IPS-NIHi11 (cell line): Measurements from ENCODE around the gene CCSER1.
"Not testable (repeated sequence)": the region's sequence is repeated elsewhere in the genome, so short reads cannot be mapped to it uniquely, and the experiment has no call there.

ENCODE experiments used
- DNase-seq: peaks from one replicate; pipeline ENCODE4 v3.0.0; 2012; ENCODE audit warnings: mixed read lengths, low spot score

Gene CCSER1

DNA sequence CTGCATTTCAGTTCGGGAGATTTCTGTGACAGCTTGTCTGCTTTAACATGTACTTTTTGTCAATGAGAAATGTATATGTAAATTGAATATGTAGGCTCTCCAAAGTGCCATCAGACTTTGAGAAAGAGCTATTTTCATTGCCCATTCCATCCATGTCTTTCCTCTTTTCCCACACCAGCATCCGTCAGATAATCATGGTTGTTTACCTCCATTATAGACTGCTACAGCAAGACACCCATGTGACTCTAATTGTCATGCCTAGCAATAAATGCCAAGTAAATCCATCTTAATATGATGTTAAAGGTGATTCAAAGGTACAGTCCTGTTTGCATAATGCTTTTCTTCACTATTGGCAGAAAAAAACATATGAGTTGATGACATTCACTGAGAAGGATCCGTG, 1157.3 kb downstream of the CCSER1 start:
- no peak for DNase-seq

DNA sequence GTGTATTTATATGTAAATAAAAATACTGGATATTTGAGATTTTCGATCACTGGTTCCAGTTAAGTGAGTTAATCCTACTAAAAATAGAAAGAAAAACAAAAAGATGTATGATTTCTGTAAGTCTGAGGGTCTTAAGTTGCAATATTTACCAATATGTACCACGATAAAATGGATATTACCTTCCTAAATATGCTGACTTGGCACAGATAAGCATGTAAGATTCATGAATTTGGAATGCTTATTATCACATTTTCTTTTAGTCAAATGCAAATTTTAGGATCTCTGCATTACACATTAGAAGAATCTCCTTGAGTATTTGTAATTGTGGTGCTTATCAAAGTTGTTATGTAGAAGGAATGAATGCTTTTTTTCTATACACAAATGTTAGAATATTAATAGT, 1158.3 kb downstream of the CCSER1 start:
- DNase-seq, result no peak

- no peak for DNase-seq
These were observed 1161.6 kb downstream of the CCSER1 start for GRCh38 chr4:91288702-91289311.

DNA sequence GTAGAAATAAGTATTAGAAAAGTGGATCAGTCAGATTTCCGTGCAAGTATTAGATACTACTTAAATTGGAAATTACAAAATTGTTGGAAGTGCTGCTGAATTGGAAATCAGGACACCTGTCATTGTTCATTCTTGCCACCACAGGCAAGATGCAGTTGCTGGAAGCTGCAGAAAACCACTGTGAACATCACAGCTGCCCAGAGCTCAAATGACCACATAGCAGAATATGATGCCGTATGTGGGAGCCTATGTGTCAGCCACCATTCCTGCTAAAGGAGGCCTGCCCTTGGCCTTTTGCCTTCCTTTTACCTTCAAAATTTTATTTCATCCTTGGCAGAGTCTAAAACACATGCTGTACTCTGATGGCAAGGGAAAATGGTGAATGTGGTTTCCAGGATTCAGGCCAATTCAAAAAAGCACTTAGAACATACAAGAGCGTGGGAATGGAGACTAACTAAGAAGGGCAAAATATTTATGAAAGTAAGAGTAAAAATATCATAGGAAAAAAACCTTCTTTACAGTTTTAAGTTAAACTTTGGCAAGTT, 1171.0 kb downstream of the CCSER1 start:
- no peak for DNase-seq

GRCh38 chr4:91298824-91299223, 1171.6 kb downstream of the CCSER1 start:
- DNase-seq, result no peak

GRCh38 chr4:91302120-91302519, 1174.9 kb downstream of the CCSER1 start:
- no peak for DNase-seq

- no peak for DNase-seq
These were observed 1177.1 kb downstream of the CCSER1 start for GRCh38 chr4:91304292-91304691.

DNA sequence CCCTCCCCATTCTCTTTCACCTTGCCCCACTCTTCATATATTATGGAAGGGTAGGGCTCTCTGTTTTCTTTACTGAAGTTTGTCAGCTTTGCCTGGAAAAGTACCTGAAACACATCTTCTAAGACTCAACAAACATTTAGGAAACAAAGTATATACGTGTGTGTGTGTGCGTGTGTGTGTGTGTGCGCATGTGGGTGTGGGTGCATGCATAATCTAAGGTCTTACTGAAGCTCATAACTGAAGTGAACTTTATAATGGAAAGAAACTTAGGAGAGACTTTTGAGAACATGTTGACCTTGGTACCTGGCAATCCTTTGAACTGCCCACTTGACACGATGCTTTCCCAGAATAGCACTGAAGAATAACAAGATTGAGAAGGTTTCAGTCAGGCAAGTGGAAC, 1190.2 kb downstream of the CCSER1 start:
- no peak for DNase-seq

GRCh38 chr4:91319556-91320268, 1192.5 kb downstream of the CCSER1 start:
- no peak for DNase-seq

- no peak for DNase-seq
These were observed 1195.8 kb downstream of the CCSER1 start for GRCh38 chr4:91322961-91323360.

- DNase-seq, result no peak
These were observed 1198.3 kb downstream of the CCSER1 start for GRCh38 chr4:91325495-91325894.

DNA sequence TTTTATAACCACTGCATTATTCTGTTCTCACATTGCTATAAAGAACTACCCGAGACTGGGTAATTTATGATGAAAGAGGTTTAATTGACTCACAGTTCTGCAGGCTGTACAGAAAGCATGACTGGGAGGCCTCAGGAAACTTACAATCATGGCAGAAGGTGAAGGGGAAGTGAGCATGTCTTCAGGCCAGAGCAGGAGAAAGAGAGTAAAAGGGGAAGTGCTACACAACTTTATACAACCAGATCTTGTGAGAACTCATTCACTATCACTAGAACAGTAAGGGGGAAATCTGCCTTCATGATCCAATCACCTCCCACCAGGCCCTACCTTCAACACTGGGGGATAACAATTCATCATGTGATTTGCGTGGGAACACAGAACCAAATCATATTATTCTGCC, 1199.0 kb downstream of the CCSER1 start:
- DNase-seq, result not testable (repeated sequence)

- no peak for DNase-seq
These were observed 1203.5 kb downstream of the CCSER1 start for GRCh38 chr4:91330555-91331137.

GRCh38 chr4:91340822-91341221, 1213.6 kb downstream of the CCSER1 start:
- no peak for DNase-seq

DNA sequence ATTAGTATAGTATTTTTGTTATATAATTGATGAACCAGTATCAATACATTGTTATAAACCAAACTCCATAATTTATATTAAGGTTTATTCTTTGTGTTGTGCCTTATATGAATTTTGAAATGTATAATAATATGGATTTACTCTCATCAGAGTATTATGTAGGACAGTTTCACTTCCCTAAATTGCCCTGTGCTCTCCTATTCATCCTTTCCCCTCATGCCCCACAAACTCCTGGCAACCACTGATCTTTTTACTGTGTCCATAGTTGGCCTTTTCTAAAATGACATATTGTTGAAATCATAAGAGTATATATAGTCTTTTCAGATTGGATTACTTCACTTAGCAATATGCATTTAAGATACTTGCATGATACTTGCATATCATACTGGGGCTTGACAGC, 1218.4 kb downstream of the CCSER1 start:
- DNase-seq, result no peak

DNA sequence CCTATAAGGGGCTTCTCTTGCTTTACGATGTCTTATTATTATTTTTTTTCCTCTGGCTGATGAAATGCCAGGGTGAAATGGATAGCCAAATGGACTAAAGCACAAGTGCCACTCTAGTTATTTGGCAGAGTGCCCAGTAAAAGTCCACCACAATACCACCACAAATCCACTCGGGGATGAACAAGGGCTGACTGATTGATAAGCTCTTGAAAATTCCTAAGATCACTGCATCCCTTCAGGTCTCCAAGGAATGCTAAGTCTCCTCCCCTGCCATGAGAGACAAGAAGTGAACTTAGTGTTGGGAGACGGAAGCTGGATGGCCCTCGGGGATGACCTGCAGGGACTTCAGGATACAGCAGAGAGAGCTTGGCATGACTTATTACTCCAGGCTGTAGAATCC, 1229.3 kb downstream of the CCSER1 start:
- DNase-seq, result not testable (repeated sequence)

GRCh38 chr4:91358016-91358415, 1230.8 kb downstream of the CCSER1 start:
- DNase-seq, result not testable (repeated sequence)

GRCh38 chr4:91358621-91359020, 1231.4 kb downstream of the CCSER1 start:
- not testable (repeated sequence) for DNase-seq

DNA sequence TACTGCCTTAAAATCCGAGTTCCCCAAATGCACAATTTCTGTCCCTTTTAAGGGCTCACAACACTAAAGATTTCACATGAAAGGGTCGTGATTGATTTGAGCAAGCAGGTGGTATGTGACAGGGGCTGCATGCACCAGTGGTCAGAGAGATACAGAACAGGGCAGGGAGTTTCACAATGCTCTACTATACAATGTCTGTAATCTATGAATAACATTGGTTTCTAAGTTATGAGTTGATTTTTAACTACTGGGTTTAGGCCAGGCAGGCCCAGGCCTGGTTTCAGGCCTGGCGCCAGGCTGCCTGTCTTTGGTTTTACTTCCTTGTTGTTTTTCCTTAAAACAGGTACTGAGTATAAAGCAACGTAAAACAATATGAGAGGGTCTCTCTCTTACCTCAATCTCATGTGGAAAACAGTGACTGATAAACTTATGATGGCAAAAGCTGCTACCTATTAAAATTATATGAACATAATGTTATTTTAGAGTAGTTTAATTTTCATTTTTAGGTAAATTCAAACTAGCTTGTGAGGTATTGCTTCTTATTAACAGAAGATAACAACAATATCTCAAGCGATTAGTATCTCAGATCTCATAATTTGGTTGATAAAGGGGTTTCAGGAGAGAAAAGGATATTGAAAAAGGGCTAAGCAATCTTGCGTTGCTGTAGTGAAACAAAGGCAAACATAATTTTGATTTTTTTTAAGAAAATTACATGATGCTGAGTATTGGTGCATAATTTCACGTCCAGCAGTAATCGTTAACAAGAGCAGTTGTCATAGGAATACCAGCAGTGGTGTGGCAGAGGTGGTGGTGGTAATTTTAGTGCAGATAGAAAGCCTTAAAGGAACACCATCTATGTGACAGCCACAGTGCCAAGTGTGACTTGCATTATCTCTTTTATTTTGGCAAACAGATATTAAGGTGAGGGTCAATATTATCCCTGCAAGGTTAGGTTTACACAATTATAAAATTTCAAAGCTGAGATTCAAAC, 1232.1 kb downstream of the CCSER1 start:
- DNase-seq, result no peak

GRCh38 chr4:91362125-91362524, 1234.9 kb downstream of the CCSER1 start:
- no peak for DNase-seq

DNA sequence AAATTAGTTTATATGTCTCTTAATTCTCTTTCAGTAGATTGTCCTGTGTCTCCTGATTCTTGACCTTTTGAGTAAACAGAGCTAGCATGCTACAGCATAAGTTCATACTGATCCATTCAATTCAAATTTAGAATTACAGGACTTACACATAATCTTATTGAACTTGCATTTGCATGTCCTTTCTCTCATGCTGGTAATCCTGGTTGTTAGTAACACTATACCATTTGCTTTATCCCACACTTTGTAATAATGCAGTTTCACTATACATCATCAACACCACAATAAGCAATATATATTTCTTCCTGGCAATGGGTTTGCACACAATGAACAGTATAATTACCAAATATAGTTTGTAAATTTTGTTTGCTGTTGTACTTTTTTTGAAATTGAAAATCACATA, 1239.4 kb downstream of the CCSER1 start:
- no peak for DNase-seq

- DNase-seq, result no peak
These were observed 1241.9 kb downstream of the CCSER1 start for GRCh38 chr4:91369116-91369515.
